AG08395 (cell line): ENCODE results near the gene TCF7L2.

ENCODE experiments used
- DNase-seq: peaks from one replicate; pipeline ENCODE4 v3.0.0; 2012; ENCODE audit warnings: mixed read lengths, low spot score

Gene TCF7L2

DNA sequence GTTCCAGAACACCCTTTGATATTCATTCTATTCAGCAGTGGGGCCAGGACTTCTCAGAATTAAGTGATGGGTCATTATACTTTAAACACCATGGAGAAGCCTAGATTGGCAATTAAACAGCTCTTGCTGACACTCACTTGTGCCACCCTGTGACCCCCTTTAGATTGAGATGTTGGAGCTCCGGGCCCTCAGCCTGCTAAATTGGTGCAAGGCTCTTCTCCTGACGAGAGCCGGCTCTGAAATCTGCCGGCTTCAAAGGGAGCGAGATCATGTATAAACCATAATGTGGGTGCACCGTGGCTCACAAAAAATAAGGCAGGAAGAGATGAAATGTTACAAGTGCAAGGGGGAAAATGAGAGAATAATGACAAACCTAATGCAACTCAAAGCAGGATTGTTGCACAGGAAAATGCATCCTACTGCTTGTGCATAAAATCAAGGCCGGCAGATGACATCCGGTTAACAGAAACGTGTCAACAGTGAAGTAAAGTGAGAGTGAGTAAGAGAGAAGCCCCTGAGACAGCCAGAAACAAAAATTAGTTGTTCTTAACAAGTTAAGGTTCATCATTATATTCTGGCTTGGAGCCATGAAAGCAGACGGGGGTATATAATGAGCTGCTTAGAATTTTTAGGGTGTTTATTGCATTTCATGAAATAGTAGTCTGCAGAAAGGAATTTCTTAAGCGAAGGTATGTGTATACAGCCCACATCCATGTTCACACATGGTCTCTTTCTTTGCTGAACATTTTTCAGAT, 198.2 kb downstream of the TCF7L2 start:
- DNase-seq = no peak

DNA sequence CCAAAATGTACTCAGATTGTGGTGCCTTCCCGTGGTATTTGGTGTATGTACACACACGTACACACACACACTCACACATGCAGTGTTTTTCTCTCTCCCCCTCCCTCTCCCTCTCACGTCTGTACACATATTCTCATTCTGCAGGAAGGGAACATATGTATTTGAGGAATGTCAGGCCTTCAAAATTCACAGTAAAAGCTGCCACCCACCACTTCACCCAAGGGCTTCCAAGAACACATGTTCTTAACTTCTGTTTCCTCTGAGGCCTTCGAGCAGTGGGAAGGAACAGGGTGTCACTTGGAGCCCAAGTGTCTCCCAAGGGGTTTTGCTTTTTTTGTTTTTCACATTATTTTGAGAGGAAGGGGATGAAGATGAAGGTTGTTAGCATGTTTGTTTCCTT, 198.9 kb downstream of the TCF7L2 start:
- DNase-seq = no peak

DNA sequence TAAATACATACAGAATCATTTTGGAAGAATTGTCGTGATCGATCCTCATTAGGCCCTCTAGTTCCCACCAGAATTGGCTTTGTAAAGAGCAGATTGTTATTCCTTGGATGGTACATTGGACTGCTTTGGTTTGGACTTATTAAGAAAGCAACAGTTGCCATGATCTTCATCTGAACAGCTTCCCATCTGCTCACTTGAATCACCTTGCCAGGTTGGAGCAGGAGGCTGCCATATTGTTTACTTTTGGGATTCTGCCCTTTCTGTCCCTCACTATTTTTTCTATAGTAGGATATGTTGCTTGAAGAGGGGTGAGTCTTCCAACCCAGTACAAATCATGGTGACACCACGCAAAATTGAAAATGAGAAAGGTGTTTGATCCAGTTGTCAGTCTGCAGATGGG, 199.6 kb downstream of the TCF7L2 start:
- no peak for DNase-seq

DNA sequence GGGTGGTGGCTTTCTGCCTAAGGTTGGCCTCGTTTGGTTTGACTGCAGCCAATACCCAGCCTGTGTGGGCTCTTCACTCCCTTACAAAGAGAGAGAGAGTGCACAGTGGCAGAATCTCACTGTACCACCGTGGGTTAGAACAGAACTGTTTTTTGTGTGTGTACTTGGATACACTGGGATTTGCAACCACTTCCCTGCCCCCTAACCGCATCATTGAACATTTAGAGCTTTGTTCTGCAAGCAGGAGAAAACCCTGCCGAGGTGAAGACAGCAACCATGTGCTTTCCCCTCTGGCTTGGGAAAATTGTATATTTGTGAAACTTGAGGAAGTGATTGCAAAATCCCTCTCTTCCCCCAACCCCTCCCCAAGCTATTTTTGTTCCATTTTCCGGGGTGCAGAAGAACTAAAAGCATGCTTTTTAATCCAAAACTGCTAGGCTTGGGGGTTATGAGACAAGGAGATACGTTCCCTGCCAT, 201.2 kb downstream of the TCF7L2 start:
- no peak for DNase-seq

DNA sequence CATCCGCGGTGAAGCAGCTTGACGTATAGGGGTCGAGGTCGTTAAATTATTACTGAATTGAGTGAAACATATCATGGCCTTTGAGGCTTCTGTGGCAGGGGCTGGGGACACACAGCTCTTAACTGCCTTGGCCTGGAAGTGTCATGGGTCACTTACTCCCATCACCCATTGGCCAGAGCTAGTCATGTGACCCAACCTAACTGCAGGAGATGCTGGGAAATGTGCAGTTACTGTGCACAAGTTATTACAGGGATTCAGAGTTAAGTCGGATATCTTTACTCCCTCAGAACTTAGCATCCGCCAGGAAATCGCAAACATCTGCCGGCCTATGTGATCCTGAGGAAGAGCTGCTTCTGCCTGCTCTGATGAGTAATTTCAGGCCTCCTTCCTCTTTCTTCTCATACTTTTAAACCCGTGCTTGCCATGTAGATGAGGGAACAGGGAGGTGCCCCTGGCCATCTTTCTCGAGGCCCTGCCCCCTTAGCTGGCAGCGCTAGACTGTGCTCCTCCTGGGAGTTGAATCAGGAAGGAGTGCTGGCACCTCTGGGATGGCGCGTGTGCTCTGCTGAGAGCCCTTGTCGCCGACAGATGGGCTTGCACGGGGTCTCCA, 203.6 kb downstream of the TCF7L2 start:
- no peak for DNase-seq

DNA sequence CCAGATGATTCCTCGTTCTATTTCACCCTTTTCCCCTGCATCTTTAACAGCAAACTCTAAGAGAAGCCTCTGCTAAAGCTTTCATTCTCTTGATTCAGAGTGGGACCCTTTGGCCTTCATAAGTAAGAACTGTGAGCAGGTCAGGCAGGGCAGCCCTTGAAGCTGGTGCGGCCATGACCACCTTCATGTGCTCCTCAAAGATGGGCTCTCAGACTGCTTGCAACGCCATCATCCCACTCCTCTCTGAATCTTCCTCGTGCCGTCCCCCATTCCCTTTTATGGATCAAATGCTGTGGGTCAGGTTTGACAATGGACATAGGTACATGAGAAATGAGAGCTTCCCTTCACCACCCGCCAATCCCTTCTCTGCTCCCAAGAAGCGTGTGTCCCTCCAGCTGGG, 207.4 kb downstream of the TCF7L2 start:
- DNase-seq = no peak

DNA sequence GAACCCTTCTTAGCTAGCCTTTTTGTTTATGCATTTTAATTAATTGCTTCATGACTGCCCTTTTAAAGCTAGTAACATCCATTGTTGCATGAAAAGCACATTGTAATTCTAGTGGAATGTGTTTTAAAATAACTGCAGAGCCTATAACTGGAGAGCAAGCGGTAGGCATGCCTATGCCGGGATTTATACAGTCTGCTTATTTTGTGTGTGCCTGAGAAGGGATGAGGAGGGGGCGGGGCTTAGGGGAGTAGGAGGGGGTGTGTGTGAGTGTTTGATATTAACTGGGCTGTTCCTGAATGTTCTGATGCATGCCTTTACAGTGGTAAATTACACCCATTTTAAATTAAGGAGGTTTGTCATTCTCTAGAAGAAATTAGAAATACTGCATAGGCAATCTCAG, 208.1 kb downstream of the TCF7L2 start:
- peak; percentile 14 for DNase-seq

DNA sequence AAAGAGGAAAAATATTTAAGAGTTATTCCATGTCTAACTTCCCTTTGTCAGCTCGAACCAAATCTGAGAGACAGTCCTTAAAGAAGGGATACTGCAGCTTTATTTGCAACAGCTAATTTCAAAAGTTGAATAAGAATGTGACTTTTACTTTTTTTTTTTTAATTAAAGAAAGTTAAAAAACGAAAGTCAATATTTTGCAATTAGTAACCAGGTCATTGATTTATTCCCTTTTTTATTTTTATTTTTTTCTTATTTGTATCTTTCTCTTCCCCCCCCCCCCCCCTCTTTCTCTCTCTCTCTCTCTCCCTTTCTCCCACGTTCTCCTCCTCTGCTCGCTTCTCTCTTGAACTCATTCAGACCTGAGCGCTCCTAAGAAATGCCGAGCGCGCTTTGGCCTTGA, 209.5 kb downstream of the TCF7L2 start:
- DNase-seq = no peak

DNA sequence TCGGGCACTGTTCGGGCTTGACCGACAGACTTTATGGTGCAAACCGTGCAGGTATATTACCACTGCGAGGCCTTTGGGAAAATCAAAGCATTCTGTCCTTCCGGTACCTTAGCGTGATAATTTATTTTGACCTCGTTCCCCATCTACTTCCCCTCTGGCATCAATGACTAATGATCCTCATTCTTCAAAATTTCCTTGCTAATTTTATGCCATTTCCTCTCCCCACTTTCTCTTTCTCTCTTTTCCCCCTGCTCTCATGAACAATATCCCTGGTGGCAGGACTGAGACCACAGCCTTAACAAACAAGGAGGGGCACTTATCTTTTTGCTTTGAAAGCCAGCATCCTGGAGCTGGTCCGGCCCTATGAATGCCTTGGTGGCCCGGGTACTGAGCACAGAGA, 210.6 kb downstream of the TCF7L2 start:
- DNase-seq = no peak

DNA sequence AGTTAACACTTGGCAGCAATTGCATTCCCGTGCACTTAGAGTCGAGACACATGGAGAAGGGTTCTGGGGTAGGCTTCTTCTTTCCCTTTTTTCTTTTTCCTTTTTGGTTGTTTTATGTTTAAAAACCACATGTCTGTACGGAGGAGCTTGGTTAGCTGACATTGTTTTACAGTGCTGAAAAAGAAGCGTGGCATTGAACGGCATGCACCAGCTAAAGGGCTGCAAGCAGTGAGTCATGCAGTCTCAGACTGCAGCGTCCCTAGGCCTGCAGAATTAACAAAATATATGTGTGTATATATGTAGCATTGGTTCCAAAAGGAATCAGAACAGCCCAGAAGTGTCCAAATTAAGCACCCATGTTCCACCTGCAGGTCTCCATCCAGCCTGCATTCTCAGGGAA, 211.0 kb downstream of the TCF7L2 start:
- no peak for DNase-seq

DNA sequence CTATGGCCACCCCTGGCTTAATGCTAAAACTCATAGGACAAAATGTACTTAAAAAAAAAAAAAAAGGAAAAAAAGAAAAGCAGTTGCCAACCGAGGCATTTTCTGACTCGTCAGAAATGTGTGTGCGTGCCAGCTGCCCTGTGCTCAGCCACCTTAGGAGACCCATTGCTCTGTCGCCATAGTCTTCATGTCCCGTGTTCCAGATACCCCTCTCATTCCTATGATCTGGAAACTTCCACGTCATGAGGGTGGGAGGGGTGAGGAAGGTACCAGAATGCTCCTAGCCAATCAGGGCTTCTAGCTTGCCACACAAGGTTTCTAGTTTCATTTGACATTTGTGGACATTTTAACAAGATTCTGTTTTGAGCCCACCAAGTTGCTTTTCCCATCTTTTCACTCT, 212.9 kb downstream of the TCF7L2 start:
- DNase-seq = no peak

DNA sequence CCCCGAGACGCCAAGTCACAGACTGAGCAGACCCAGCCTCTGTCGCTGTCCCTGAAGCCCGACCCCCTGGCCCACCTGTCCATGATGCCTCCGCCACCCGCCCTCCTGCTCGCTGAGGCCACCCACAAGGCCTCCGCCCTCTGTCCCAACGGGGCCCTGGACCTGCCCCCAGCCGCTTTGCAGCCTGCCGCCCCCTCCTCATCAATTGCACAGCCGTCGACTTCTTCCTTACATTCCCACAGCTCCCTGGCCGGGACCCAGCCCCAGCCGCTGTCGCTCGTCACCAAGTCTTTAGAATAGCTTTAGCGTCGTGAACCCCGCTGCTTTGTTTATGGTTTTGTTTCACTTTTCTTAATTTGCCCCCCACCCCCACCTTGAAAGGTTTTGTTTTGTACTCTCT, 215.6 kb downstream of the TCF7L2 start:
- no peak for DNase-seq

DNA sequence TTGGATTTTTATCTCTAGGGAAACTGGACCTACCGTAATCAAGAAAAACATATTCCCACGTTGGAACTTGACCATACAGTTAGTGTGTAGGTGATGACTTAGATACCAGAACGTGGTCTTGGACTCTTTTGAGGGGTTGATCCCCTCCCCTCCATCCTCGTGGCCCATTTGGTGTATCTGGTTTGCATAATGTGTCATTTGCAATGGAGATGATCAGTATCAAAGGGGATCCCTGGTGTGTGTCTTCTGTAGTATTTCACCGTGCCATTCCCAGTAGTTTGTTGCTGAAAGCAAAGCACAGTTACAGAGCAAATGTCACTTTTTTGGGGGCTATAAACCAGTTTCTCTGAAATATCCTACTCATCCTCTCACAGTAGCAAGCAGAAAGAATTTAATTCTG, 217.7 kb downstream of the TCF7L2 start:
- DNase-seq = no peak

DNA sequence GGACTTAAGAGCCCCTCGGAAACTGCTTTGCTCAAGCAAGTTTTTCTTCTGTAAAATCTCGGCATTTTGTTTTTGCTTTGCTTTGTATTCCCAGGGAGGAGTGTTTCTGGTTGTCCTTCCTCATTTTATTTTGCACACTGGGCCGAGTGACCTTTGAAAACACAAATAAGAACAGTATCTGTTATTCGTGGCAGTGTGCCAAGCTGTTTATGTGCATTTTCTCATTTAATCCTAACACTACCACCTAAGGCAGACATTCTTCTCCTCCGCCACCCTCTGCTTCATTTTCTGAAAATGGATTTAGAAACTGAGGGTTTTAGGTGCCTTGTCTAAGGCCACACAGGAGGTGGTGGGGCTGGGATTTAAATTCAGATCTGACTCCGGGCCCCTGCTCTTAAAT, 218.5 kb downstream of the TCF7L2 start:
- no peak for DNase-seq

DNA sequence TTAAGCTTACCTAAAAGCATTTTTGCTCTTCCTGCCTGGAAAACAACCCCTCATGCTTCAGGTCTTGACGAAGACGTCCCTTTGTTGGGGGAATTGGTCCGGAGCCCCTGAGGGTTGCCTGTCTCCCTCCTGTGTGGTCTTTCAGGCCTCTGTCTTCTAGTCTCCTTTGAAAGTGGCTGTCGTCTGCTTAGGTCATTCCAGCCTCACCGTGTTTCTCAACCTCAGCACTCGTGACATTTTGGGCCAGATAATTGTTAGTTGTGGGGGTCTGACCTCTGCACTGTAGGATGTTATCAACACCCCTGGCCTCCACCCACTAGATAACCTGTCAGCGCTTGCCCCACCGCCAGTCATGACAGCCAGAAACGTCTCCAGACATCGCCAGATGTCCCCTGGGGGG, 219.1 kb downstream of the TCF7L2 start:
- no peak for DNase-seq

DNA sequence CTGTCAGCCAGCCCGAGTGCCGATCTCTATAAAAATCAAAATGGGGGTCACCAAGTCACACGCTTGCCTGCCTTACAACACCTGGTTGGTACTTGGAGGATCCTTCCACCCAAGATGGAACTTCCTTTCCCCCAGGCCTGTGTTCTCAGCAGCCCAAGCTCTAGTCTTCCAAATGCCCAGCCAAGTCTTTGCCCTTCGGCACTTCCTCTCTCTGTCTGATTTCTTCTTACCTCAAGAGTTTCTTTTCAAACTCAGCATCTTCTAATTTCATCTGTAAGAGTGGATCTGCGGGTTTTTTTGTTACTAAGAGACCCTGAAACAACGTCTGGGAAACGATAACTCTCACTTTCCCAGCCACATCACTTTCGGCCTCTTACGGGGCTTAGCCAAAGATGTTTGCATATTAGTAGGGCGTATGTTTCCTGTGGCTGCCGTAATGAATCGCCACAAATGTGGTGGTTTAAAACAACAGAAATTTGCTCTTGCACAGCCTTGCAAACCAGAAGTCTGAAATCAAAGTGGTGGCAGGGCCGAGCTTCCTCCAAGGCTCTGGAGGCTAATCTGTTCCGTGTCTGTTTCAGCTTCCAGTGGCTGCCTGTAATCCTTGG, 219.9 kb downstream of the TCF7L2 start:
- DNase-seq = no peak

DNA sequence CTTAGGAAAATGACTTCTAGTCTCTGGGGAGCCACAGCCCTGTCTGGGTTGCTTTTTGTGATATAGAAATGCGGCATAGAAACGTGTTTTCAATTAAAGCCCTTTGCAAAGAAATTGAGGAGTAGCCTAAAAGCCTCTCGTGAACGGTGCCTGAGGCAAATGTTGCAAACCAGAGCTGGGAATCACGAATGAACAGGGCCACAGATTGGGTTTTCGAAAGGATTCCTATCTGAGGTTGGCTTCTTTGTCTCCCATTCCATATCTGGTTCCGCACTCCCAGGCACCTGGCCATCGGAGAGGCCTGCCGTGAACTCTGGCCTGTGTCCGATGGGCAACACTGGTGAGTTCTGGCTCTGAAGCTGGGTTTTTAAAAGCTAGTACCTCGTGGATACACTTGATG, 221.6 kb downstream of the TCF7L2 start:
- DNase-seq = no peak

DNA sequence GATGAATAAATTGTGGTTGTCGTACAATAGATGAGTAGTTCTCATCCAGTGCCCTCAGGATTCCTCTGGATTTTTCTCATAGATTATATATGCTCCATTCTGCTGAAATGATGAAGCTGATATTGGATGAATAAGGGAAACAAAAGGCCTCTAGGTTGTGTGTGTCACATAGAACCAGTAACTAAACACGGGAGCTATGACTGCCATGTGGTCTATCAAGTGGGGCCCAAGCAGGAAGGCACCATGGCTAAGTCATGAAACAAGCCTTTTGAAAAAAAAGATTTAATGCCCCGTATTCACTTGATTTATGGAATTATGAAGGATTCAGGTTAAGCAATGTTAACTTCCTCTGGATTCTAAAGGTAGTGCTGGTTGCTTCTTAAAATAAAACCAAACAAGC, 225.1 kb downstream of the TCF7L2 start:
- no peak for DNase-seq

DNA sequence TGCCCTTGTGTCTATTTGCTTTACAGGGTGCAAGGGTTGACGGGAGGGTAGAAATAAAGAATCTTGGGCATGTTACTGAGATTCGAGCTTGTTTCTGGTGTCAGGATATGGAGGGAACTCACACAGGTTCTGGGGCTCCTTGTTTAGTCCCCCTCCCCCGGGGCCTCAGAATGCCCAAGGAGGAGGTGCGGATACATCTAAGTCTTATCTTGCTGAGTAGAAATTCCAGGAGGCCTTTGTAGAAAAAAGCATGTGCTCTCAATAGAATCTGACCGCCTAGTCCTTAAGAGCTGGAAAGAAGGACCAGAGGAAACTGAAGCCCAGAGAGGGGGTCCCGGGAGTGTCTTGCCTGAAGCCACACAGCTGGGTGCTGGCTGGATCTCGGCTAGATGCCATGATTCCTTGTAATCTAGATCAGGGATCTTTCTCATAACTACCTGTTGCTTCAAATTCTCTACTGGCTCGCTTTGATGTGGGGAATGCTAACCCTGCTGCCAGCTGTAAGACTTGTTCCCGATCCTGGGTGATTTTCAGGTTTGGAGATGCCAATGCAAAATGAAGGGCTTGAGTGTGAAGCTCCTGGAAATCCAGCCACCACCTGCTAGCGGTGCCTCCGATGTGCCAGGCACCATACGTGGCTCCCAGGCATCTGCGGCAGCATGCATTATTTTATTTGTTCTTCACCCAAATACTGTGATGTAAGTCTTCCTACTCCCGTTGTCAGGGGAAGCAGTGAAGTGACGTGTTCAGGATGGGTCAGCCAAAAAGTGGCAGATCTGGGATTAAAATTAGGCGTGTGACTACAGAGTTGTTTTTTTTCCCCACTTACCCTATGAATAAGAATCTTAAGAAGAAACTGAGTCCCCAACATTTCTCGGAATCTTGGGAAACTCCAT, 226.0 kb downstream of the TCF7L2 start:
- DNase-seq = no peak

DNA sequence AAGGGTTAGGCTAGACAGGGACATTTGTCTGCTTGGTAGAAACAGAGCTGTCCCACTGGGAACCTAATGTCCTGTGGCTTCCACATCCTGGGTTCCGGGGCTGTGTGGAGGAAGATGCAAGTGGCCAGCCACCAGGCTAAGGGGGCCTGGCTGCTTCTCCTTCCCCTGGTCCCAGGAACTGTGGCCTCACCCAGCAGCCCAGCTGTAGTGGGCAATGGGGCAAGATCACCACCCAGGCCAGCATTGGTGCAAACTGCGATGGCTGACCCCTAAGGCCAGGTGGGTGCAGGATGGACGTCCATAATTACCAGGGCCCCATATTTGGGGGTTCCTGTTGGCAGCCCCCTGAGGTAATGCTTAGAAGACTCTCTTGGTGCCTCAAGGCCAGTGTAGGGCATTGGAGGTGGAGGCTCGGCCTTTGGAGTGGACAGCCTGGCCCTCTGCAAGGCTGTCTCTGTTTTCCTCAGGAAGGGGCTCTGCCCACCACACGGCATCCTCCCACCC, 226.7 kb downstream of the TCF7L2 start:
- DNase-seq = no peak

DNA sequence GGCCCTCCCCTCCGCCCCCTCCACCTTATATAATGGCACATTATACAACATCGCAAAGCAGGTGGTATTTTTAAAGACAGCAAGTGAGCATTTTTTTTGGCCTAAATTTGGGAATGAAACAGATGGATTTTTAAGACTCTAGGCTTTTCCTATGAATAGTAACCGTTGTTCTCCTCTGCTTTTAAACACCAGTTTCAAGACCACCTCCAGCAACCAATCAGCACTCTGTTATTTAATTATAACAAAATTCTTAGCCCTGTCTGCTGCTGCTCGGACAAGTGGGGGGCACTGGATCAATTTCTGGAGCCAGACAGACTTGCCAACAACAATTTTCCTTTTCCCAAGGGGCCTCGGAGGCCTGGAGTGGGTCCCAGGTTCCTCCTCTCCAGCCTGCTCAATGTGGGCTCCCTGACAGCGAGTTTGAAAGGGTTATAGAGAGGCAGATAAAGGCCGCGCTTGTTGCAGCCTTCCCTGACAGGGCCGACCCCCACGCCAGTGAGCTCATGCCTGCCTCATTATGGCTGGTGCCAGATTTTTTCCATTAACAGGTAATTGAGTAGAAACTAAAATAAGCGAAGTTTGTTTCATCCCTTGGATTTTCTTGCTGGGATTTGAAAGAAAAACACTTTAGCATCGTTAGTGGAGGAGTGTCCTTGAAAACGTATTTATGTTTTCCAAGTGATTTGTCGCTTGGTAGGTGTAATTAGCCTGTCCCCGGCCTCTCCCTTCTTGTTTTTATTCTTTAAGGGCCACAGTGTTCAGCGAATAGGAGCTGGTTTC, 227.3 kb downstream of the TCF7L2 start:
- no peak for DNase-seq

DNA sequence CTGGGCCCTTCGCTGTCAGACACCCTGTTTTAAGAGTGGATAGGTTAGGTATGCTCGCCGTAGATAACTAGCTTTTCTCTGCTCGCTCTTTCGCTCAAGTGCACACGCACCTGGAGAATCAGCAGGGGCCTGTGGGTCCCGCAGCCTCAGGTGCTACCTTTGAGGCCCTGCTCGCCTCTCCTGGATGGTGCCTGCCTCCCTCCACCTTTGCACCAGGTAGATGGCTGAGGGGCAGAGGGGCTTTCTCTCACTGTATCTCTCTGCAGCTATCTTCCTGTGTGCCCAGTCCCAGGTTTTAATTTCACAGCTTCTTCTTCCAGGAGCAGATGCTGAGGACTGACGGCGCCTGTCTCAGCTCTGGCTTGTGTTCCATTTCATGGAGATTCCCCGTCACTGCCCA, 227.9 kb downstream of the TCF7L2 start:
- DNase-seq = no peak
